ENCODE results near the gene CCNT2. TPM values are rescaled to one million over a fixed set of nuclear protein-coding genes. Genes with fewer than 3 reads are reported as not detected.
"Not testable (repeated sequence)": the region's sequence is repeated elsewhere in the genome, so short reads cannot be mapped to it uniquely, and the experiment has no call there.

CCNT2 gene
- total RNA-seq, 1 experiment from 2014 or later = 32.6 TPM

DNA sequence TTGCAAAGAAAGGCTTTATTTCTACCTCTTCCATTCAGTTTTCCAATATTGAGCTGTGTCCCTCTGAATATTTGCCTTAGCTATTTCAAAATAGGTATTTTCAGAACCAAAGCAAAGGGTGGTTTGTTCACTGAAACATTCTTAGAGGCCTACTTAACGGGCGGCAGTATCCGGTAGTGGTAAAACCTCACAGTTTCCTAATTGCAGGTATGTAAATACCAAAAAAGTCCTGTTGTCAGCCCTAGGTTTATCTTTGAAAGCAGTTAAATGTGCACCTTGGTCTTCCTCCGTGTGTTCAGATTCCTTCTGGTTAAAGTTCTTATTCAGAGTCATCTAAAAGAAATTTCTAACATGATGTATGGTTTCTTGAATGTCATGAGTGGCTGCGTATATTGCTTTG, 38.9 kb downstream of the CCNT2 start:
- Histone ChIP-seq H3K79me2 (ENCODE audit: insufficient read depth, low read length) (no peaks in the 10 kb centered on the region; the same call in 1 of the 2 replicates), H3K27me3 (ENCODE audit: insufficient read depth, low read length) (no peaks in the 10 kb centered on the region), H2AFZ (ENCODE audit: low read depth, low read length, poor library complexity, severe bottlenecking) (no peak overlapping the region), H3K9me2 (ENCODE audit: insufficient read depth) (no peaks in the 10 kb centered on the region), H3K4me1 (ENCODE audit: control insufficient read depth in 1 of 2, insufficient read depth in 2 of 2, low read length in 2 of 2) (no peaks in the 10 kb centered on the region), H3K4me2 (ENCODE audit: low read length) (no peak overlapping the region), H3K36me3 (ENCODE audit: control insufficient read depth in 1 of 2, insufficient read depth in 2 of 2, low read length in 2 of 2) (peaks cover 16 to 21% of the 10 kb centered on the region in 2 experiments), H3K9ac (ENCODE audit: low read length) (no peak overlapping the region), H4K20me1 (ENCODE audit: insufficient read depth) (peaks cover 5% of the 10 kb centered on the region; the same call in 1 of the 2 replicates), H3K9me3 (ENCODE audit: control insufficient read depth in 1 of 2, insufficient read depth in 1 of 2, low read depth in 1 of 2, low read length in 2 of 2) (no peaks in the 10 kb centered on the region), H3K27ac (ENCODE audit: low read depth, low read length) (no peak overlapping the region), H3K4me3 (replicated peaks in 1 of 2; ENCODE audit: low read depth in 1 of 2, low read length in 2 of 2) (no peak overlapping the region)
- TF ChIP-seq POLR2A (IDR thresholded peaks at IDR 0.05; ENCODE audit: borderline replicate concordance, extremely low read depth, insufficient read depth, insufficient read length) = no peak
- no peak for TF ChIP-seq RAD21 (IDR thresholded peaks at IDR 0.05; ENCODE audit: low read depth)
- no peak for TF ChIP-seq FOSL1 (IDR thresholded peaks at IDR 0.05; ENCODE audit: low read depth)
- no peak for TF ChIP-seq ZFX (IDR thresholded peaks at IDR 0.05)
- no peak for TF ChIP-seq YY1 (IDR thresholded peaks at IDR 0.05; ENCODE audit: extremely low read depth, insufficient replicate concordance, low read depth, low read length)
- TF ChIP-seq, protein P1, sequence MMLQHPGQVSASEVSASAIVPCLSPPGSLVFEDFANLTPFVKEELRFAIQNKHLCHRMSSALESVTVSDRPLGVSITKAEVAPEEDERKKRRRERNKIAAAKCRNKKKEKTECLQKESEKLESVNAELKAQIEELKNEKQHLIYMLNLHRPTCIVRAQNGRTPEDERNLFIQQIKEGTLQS (IDR thresholded peaks at IDR 0.05) = no peak
- TF ChIP-seq, protein P2, sequence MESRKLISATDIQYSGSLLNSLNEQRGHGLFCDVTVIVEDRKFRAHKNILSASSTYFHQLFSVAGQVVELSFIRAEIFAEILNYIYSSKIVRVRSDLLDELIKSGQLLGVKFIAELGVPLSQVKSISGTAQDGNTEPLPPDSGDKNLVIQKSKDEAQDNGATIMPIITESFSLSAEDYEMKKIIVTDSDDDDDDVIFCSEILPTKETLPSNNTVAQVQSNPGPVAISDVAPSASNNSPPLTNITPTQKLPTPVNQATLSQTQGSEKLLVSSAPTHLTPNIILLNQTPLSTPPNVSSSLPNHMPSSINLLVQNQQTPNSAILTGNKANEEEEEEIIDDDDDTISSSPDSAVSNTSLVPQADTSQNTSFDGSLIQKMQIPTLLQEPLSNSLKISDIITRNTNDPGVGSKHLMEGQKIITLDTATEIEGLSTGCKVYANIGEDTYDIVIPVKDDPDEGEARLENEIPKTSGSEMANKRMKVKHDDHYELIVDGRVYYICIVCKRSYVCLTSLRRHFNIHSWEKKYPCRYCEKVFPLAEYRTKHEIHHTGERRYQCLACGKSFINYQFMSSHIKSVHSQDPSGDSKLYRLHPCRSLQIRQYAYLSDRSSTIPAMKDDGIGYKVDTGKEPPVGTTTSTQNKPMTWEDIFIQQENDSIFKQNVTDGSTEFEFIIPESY (IDR thresholded peaks at IDR 0.05; ENCODE audit: extremely low read depth, insufficient replicate concordance, low read length) = no peak
- TF ChIP-seq, protein P3, sequence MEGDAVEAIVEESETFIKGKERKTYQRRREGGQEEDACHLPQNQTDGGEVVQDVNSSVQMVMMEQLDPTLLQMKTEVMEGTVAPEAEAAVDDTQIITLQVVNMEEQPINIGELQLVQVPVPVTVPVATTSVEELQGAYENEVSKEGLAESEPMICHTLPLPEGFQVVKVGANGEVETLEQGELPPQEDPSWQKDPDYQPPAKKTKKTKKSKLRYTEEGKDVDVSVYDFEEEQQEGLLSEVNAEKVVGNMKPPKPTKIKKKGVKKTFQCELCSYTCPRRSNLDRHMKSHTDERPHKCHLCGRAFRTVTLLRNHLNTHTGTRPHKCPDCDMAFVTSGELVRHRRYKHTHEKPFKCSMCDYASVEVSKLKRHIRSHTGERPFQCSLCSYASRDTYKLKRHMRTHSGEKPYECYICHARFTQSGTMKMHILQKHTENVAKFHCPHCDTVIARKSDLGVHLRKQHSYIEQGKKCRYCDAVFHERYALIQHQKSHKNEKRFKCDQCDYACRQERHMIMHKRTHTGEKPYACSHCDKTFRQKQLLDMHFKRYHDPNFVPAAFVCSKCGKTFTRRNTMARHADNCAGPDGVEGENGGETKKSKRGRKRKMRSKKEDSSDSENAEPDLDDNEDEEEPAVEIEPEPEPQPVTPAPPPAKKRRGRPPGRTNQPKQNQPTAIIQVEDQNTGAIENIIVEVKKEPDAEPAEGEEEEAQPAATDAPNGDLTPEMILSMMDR (IDR thresholded peaks at IDR 0.05 in 2 of 3, conservative IDR thresholded peaks at IDR 0.05 in 1 of 3; ENCODE audit: borderline replicate concordance in 1 of 3, insufficient read depth in 1 of 3, low read depth in 2 of 3, low read length in 2 of 3) = no peak
- no peak for TF ChIP-seq POLR2AphosphoS5 (IDR thresholded peaks at IDR 0.05; ENCODE audit: low read depth, low read length)
- TF ChIP-seq, protein P4, sequence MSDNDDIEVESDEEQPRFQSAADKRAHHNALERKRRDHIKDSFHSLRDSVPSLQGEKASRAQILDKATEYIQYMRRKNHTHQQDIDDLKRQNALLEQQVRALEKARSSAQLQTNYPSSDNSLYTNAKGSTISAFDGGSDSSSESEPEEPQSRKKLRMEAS (IDR thresholded peaks at IDR 0.05) = no peak
- TF ChIP-seq CBX3 (IDR thresholded peaks at IDR 0.05; ENCODE audit: low read depth) = no peak
- ChIA-PET RAD21 (ENCODE audit: low non-redundant PET in 1 of 2, low total read pairs in 2 of 2, uncharacterized antibody in 2 of 2, unreplicated experiment in 2 of 2) (no interaction called here), POLR2A (no interaction called here), CTCF (no interaction called here)
- intact Hi-C loops (cut with micrococcal nuclease) = no loop called here
- DNase-seq (ENCODE audit: low read depth, low spot score) = no peak
- no peak for ATAC-seq
- no TSS peak for BruUV-seq (replicated peaks)

DNA sequence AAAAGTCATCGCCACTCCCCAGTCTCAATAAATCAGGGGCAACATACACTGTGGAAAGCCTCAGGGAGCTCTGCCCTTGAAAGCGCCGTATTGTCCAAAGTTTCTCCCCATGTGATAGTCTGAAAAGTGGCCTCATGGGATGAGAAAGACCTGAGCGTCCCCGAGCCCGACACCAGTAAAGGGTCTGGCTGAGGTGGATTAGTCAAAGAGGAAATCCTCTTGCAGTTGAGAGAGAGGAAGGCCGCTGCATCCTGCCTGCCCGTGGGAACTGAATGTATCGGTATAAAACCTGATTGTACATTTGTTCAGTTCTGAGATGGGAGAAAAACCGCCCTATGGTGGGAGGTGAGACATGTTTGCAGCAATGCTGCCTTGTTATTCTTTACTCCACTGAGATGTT, 48.5 kb downstream of the CCNT2 start:
- POLR2A ChIA-PET; BruUV-seq (replicated peaks); H4K20me1 ChIP-seq (ENCODE audit: insufficient read depth); DNase-seq (ENCODE audit: low read depth, low spot score); H3K9me2 ChIP-seq (ENCODE audit: insufficient read depth); H3K36me3 ChIP-seq (ENCODE audit: control insufficient read depth in 1 of 2, insufficient read depth in 2 of 2, low read length in 2 of 2); H3K9ac ChIP-seq (ENCODE audit: low read length); H3K79me2 ChIP-seq (ENCODE audit: insufficient read depth, low read length); ATAC-seq; H2AFZ ChIP-seq (ENCODE audit: low read depth, low read length, poor library complexity, severe bottlenecking); H3K4me1 ChIP-seq (ENCODE audit: control insufficient read depth in 1 of 2, insufficient read depth in 2 of 2, low read length in 2 of 2); H3K4me2 ChIP-seq (ENCODE audit: low read length); intact Hi-C loops (cut with micrococcal nuclease); H3K27me3 ChIP-seq (ENCODE audit: insufficient read depth, low read length); H3K27ac ChIP-seq (ENCODE audit: low read depth, low read length); CTCF ChIA-PET; H3K4me3 ChIP-seq (replicated peaks in 1 of 2; ENCODE audit: low read depth in 1 of 2, low read length in 2 of 2); RAD21 ChIA-PET (ENCODE audit: low non-redundant PET in 1 of 2, low total read pairs in 2 of 2, uncharacterized antibody in 2 of 2, unreplicated experiment in 2 of 2); H3K9me3 ChIP-seq (ENCODE audit: control insufficient read depth in 1 of 2, insufficient read depth in 1 of 2, low read depth in 1 of 2, low read length in 2 of 2): not testable (repeated sequence)
